Measurements from ENCODE around the gene CHD6. TPM values are rescaled to one million over a fixed set of nuclear protein-coding genes. Genes with fewer than 3 reads are reported as not detected.
A peak's percentile ranks its signal among the peaks of the same experiment; 100 is the strongest.

CHD6 gene
- total and polyA plus RNA-seq, 2 experiments from 2014 or later = 41.0 to 158 TPM

DNA sequence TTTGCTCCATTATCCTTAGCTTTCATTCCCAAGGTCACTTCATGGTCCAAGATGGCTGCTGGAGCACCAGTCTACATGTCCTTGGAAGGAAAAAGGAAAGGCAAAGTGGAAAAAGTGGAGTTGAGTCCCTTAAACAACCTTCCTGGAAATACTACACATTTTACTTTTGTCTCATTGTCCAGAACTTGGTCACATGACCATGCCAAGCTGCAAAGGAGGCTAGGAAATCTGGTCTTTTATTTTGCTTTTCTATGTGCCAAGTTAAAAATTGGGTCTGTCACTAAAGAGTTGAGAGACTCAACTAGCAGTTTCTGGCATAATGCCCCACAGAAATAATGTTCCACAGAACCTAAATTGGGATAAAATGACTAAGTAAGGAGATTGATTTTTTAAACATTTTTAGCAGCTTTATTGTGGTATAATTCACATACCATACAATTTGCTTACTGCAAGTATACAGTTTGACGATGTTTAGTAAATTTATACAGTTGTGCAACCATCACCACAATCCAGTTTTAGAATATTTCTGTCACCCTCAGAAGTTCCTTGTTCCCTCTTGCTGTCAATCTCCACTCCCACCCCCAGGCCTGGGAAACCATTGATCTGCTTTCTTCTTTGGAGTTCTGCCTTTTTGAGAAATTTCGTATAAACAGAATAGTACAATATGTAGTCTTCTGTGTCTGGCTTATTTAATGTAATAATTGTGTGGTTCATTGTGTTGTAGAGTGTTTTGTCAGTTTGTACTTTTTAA lies 5.6 kb upstream of the CHD6 start:
- H3K4me1 Mint-ChIP-seq = peaks cover 18% of the 10 kb centered on the region
- H3K36me3 Mint-ChIP-seq (ENCODE audit: low read depth) = no peaks in the 10 kb centered on the region
- H3F3A ChIP-seq (replicated peaks; ENCODE audit: low read depth) = no peaks in the 10 kb centered on the region
- H2AFZ ChIP-seq = peak overlapping the region; percentile 10; the same call in 1 of the 2 replicates
- peaks cover 4% of the 10 kb centered on the region for H3K27me3 Mint-ChIP-seq (ENCODE audit: insufficient read depth, low read depth, poor library complexity)
- H3K4me3 ChIP-seq = no peak overlapping the region
- H3K79me2 ChIP-seq (replicated peaks; ENCODE audit: insufficient read depth) = no peaks in the 10 kb centered on the region
- no peaks in the 10 kb centered on the region for H4K20me1 ChIP-seq (replicated peaks; ENCODE audit: insufficient read depth)
- no peak overlapping the region for H3K4me2 ChIP-seq
- peaks cover 9% of the 10 kb centered on the region for H3K4me1 ChIP-seq (ENCODE audit: insufficient read depth)
- H3K27me3 ChIP-seq (ENCODE audit: insufficient read depth) = no peaks in the 10 kb centered on the region
- no peak overlapping the region for H3K27ac ChIP-seq (ENCODE audit: low read depth)
- no peaks in the 10 kb centered on the region for H3K36me3 ChIP-seq (ENCODE audit: insufficient read depth)
- TF ChIP-seq POLR2AphosphoS5 (IDR thresholded peaks at IDR 0.05; ENCODE audit: low read depth) = no peak
- TF ChIP-seq JUNB (IDR thresholded peaks at IDR 0.05; ENCODE audit: unreplicated experiment) = no peak
- no peak for TF ChIP-seq ZNF462 (CRISPR knock-in tag; IDR thresholded peaks at IDR 0.05)
- TF ChIP-seq, protein P1, sequence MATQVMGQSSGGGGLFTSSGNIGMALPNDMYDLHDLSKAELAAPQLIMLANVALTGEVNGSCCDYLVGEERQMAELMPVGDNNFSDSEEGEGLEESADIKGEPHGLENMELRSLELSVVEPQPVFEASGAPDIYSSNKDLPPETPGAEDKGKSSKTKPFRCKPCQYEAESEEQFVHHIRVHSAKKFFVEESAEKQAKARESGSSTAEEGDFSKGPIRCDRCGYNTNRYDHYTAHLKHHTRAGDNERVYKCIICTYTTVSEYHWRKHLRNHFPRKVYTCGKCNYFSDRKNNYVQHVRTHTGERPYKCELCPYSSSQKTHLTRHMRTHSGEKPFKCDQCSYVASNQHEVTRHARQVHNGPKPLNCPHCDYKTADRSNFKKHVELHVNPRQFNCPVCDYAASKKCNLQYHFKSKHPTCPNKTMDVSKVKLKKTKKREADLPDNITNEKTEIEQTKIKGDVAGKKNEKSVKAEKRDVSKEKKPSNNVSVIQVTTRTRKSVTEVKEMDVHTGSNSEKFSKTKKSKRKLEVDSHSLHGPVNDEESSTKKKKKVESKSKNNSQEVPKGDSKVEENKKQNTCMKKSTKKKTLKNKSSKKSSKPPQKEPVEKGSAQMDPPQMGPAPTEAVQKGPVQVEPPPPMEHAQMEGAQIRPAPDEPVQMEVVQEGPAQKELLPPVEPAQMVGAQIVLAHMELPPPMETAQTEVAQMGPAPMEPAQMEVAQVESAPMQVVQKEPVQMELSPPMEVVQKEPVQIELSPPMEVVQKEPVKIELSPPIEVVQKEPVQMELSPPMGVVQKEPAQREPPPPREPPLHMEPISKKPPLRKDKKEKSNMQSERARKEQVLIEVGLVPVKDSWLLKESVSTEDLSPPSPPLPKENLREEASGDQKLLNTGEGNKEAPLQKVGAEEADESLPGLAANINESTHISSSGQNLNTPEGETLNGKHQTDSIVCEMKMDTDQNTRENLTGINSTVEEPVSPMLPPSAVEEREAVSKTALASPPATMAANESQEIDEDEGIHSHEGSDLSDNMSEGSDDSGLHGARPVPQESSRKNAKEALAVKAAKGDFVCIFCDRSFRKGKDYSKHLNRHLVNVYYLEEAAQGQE (IDR thresholded peaks at IDR 0.05; ENCODE audit: unreplicated experiment) = no peak
- no peak for TF ChIP-seq CTCF (conservative IDR thresholded peaks at IDR 0.05; ENCODE audit: low read depth in 2 of 2)
- no peak for TF ChIP-seq CREB1 (CRISPR knock-in tag; IDR thresholded peaks at IDR 0.05; ENCODE audit: low read depth)
- H3K27ac Mint-ChIP-seq = no peak overlapping the region
- no peak overlapping the region for H3K4me3 Mint-ChIP-seq
- no peaks in the 10 kb centered on the region for H3K9me2 ChIP-seq (ENCODE audit: insufficient read depth)
- H3K9me3 Mint-ChIP-seq = no peaks in the 10 kb centered on the region; the same call in 2 of the 3 replicates
- ATAC-seq = no peak
- DNase-seq (ENCODE audit: low spot score) = no peak
